GM12801 (cell line): Measurements from ENCODE around the gene GUK1.

Source experiments
- TF ChIP-seq, protein P1 (sequence below): IDR thresholded peaks from one replicate; pipeline ENCODE4 v1.5.1; 2011; ENCODE audit warnings: control low read depth; ENCODE audit not compliant: insufficient read length; ENCODE audit errors: extremely low read depth

The GUK1 gene

GRCh38 chr1:228106800-228107054 is 33.4 kb upstream of the GUK1 start:
- TF ChIP-seq, protein P1, sequence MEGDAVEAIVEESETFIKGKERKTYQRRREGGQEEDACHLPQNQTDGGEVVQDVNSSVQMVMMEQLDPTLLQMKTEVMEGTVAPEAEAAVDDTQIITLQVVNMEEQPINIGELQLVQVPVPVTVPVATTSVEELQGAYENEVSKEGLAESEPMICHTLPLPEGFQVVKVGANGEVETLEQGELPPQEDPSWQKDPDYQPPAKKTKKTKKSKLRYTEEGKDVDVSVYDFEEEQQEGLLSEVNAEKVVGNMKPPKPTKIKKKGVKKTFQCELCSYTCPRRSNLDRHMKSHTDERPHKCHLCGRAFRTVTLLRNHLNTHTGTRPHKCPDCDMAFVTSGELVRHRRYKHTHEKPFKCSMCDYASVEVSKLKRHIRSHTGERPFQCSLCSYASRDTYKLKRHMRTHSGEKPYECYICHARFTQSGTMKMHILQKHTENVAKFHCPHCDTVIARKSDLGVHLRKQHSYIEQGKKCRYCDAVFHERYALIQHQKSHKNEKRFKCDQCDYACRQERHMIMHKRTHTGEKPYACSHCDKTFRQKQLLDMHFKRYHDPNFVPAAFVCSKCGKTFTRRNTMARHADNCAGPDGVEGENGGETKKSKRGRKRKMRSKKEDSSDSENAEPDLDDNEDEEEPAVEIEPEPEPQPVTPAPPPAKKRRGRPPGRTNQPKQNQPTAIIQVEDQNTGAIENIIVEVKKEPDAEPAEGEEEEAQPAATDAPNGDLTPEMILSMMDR = no peak

DNA sequence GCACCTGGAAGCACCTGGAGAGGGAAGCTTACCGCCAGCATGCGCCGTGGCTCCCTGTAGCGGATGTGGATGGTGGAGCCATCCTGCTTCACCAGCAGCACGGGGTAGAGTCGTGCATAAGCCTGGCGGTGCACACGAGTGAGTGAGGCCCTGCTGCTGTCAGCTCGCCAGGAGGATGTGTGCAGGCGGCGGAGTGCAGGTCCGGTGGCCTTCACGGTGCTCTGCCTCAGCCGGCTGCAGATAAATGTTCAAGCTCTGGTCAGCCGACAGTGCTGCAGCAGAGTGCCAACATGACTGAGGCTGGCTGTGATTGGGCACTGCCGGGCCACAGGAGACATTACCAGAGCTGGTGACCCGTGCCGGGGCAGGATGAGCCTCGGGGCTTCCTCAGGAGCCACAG is 32.4 kb upstream of the GUK1 start:
- TF ChIP-seq, protein P1 = no peak

GRCh38 chr1:228108055-228108690 is 31.9 kb upstream of the GUK1 start:
- TF ChIP-seq, protein P1 = no peak

GRCh38 chr1:228108742-228109072 is 31.4 kb upstream of the GUK1 start:
- TF ChIP-seq, protein P1 = no peak

DNA sequence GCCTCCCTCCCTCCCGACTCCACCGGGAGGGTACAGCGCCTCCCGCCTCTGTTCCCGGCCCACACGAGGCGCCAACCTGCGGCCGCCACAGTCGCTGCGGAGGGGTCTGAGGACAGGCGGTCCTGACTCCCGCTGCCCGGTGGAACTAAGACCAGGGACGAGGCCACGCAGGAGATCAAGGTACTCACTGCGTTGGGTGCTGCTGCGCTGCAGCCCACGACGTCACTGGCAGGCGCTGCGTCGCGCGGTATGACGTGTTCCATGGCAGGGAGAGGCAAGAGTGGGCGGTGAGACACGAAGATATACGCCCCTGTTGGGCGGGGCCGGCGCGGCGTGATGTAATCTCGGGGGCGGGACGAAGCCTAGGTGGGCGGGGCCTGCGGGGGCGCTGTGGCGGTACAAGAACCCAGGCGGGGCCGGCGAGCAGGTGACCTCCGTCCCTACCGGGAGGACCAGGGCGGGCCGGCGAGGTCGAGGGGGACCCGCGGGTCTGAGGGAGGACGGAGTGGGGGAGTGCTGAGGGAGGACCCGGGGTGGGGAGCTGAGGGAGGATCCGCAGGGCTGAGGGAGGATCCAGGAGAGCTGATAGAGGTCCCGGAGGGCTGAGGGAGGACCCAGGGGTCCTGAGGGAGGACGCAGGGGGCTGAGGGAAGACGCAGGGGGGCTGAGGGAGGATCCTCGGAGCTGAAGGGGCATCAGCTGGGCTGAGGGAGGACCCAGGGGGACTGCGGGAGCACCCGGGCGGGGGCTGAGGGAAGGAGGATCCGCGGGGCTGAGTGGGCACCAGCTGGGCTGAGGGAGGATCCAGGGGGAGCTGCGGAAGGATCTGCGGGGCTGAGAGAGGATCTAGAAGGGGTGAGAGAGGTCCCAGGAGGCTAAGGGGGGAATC is 30.8 kb upstream of the GUK1 start, which contains the start of gene MRPL55:
Gene MRPL55, minus strand, starts transcription at position 227 of the 889 bp plus-strand sequence. CDS start 1,039 bp downstream, outside the sequence.
- TF ChIP-seq, protein P1 = no peak

DNA sequence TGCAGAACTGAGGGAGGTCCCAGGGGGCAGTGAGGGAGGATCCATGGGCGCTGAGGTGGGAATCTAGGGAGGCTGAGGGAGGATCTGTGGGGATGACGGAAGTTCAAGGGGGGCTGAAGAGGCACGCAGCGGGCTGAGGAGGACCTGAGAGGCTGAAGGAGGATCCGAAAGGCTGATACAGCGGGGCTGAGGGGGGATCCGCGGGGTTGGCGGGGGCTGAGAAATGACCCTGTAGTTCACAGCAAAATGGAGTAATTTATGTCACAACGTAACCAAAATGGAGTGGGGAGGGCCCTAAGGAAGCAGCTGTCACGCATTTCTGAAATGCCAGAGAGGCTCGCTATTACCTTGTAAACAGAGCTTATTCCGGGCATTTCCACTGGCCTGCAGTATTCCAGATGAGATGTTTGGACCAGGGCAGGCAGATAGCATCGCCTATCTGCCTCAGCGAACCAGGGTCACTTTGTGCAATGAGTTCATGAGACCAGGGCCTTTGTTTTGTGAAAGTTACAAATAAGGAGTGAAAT is 30.1 kb upstream of the GUK1 start:
- TF ChIP-seq, protein P1 = no peak

- TF ChIP-seq, protein P1 = no peak
Measured at GRCh38 chr1:228110556-228110955, 29.5 kb upstream of the GUK1 start.
